ENCODE measurements around the gene MIA3. TPM values are rescaled to one million over a fixed set of nuclear protein-coding genes. Genes with fewer than 3 reads are reported as not detected.

MIA3 gene
- total RNA-seq, 1 donor from 2014 or later, result 56.5 TPM

GRCh38 chr1:222613627-222614026, 4.3 kb upstream of the MIA3 start:
- TF ChIP-seq, protein P1, sequence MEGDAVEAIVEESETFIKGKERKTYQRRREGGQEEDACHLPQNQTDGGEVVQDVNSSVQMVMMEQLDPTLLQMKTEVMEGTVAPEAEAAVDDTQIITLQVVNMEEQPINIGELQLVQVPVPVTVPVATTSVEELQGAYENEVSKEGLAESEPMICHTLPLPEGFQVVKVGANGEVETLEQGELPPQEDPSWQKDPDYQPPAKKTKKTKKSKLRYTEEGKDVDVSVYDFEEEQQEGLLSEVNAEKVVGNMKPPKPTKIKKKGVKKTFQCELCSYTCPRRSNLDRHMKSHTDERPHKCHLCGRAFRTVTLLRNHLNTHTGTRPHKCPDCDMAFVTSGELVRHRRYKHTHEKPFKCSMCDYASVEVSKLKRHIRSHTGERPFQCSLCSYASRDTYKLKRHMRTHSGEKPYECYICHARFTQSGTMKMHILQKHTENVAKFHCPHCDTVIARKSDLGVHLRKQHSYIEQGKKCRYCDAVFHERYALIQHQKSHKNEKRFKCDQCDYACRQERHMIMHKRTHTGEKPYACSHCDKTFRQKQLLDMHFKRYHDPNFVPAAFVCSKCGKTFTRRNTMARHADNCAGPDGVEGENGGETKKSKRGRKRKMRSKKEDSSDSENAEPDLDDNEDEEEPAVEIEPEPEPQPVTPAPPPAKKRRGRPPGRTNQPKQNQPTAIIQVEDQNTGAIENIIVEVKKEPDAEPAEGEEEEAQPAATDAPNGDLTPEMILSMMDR (conservative IDR thresholded peaks at IDR 0.05), result no peak
- peaks cover 6% of the 10 kb centered on the region for H3K4me1 Mint-ChIP-seq
- DNase-seq (ENCODE audit: low read depth, low spot score), result no peak
- H3K36me3 Mint-ChIP-seq (ENCODE audit: low read depth), result peaks cover 4% of the 10 kb centered on the region
- H3K27ac Mint-ChIP-seq (ENCODE audit: unreplicated experiment), result no peak overlapping the region
- H3K9me3 Mint-ChIP-seq, result peaks cover 6% of the 10 kb centered on the region
- H3K4me3 Mint-ChIP-seq, result no peak overlapping the region
- peaks cover 76% of the 10 kb centered on the region for H3K27me3 Mint-ChIP-seq (ENCODE audit: low read depth)

- H3K27me3 Mint-ChIP-seq (ENCODE audit: low read depth), result peaks cover 53% of the 10 kb centered on the region
- no peak for DNase-seq (ENCODE audit: low read depth, low spot score)
- H3K9me3 Mint-ChIP-seq, result no peaks in the 10 kb centered on the region
- H3K4me1 Mint-ChIP-seq, result peaks cover 20% of the 10 kb centered on the region
- TF ChIP-seq, protein P1 (conservative IDR thresholded peaks at IDR 0.05), result no peak
- H3K4me3 Mint-ChIP-seq, result peak overlapping the region; percentile 90
- no peaks in the 10 kb centered on the region for H3K36me3 Mint-ChIP-seq (ENCODE audit: low read depth)
- no peak overlapping the region for H3K27ac Mint-ChIP-seq (ENCODE audit: unreplicated experiment)
These were observed 1.4 kb upstream of the MIA3 start for GRCh38 chr1:222616525-222616924.

GRCh38 chr1:222617367-222617951, 438 bp upstream of the MIA3 start:
- peaks cover 43% of the 10 kb centered on the region for H3K27me3 Mint-ChIP-seq (ENCODE audit: low read depth)
- H3K27ac Mint-ChIP-seq (ENCODE audit: unreplicated experiment), result no peak overlapping the region
- DNase-seq (ENCODE audit: low read depth, low spot score), result peak; percentile 83
- H3K9me3 Mint-ChIP-seq, result no peaks in the 10 kb centered on the region
- TF ChIP-seq, protein P1 (conservative IDR thresholded peaks at IDR 0.05), result no peak
- peak overlapping the region; percentile 90 for H3K4me3 Mint-ChIP-seq
- H3K4me1 Mint-ChIP-seq, result peaks cover 20% of the 10 kb centered on the region
- no peaks in the 10 kb centered on the region for H3K36me3 Mint-ChIP-seq (ENCODE audit: low read depth)

DNA sequence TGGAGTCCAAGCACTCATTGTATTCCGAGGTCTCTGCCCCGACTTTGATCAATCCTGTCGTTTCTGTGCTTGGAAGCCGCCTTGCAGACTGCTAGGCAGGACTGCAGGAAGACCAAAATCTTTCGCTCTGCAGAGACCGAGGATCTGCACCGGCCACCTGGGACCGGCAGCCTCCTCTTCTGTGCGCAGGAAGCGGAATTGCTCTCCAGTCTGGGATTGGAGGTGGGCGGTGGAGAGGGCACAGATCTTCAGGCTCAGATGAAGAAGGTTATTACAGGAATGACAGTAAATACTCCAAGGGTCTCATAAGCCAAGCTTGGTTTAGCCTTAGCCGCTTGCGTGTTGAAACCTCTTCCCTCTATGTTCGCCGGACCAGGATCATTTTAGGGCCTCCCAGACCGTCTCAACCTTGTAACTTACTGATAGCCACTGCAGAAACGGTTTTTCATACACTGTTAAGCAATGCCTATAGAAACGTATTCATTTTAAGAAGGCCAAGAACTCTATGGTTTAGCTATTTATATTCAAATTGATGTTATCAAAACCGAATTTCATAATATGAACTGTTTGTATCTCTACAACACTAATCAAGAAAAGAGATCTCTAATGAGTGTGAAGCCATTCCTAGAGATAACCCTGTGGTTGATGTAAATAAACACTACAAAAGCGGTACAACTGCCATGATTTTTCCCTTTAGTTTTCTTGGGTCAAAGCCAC, 1.1 kb downstream of the MIA3 start:
- H3K27me3 Mint-ChIP-seq (ENCODE audit: low read depth), result peaks cover 30% of the 10 kb centered on the region
- H3K4me3 Mint-ChIP-seq, result peak overlapping the region; percentile 96
- H3K4me1 Mint-ChIP-seq, result peaks cover 20% of the 10 kb centered on the region
- H3K9me3 Mint-ChIP-seq, result no peaks in the 10 kb centered on the region
- H3K36me3 Mint-ChIP-seq (ENCODE audit: low read depth), result peaks cover 3% of the 10 kb centered on the region
- TF ChIP-seq, protein P1 (conservative IDR thresholded peaks at IDR 0.05), result no peak
- peak; percentile 10 for DNase-seq (ENCODE audit: low read depth, low spot score)
- H3K27ac Mint-ChIP-seq (ENCODE audit: unreplicated experiment), result no peak overlapping the region

- peaks cover 20% of the 10 kb centered on the region for H3K4me1 Mint-ChIP-seq
- peaks cover 16% of the 10 kb centered on the region for H3K27me3 Mint-ChIP-seq (ENCODE audit: low read depth)
- H3K27ac Mint-ChIP-seq (ENCODE audit: unreplicated experiment), result no peak overlapping the region
- no peak for DNase-seq (ENCODE audit: low read depth, low spot score)
- no peaks in the 10 kb centered on the region for H3K9me3 Mint-ChIP-seq
- H3K36me3 Mint-ChIP-seq (ENCODE audit: low read depth), result peaks cover 6% of the 10 kb centered on the region
- TF ChIP-seq, protein P1 (conservative IDR thresholded peaks at IDR 0.05), result no peak
- peak overlapping the region; percentile 96 for H3K4me3 Mint-ChIP-seq
These were observed 2.7 kb downstream of the MIA3 start for GRCh38 chr1:222620566-222620965.

All from neural crest cell (in vitro differentiated cells).